Measurements from ENCODE around the gene MAD1L1. TPM values are rescaled to one million over a fixed set of nuclear protein-coding genes. Genes with fewer than 3 reads are reported as not detected.

The MAD1L1 gene
- polyA plus RNA-seq, 4 donors: 23.4 to 29.0 (median 25.7) TPM

DNA sequence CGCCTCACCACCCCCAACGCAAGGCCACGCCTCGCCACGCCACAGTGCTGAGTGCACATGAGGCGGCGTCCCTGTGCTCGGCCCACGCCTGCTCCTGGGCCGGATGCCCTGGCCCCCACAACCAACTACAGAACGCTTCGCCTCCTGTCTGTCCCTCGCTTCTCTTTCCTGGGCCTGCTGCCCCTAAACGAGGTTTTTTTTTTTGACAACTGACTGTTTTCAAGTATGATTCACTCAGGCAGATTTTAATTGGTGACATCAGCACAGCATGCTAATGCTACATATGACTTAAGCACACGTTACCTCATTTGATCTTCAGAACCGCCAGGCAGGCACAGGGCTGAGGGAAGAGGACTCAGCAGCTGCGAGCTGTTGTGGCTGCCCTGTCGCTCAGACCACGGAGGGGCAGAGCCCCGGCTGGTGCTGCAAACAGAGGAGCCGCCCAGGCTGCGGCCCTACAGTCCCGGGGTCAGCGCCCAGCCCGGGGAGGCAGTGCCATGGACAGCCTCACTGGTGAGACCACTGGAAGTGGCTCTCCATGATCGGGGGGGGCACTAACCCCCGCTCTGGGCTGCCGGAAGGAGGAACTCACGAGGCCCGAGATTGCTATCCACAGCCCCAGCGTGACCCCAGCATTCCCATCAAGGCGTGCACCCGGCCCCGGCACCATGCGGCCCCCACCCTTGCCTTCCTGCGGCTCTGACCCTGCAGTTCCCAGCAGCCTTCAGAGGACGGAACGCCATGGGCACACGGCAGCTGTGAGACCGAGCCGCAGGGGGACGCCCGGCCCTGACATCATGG is 212.8 kb downstream of the MAD1L1 start:
- DNase-seq (ENCODE audit: low read depth in 4 of 4, low spot score in 2 of 4): no peak

DNA sequence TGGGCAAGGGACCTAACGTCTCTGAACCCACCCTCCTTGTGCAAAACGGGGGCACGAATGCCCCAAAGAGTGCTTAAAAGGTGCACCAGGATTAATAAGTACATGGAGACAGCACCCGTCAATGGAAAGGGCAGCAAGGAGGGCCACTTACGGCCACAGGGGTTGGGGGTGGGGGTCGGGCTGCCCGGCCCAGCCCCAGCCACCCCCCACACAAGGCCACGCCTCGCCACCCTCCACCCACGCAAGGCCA is 213.4 kb downstream of the MAD1L1 start:
- DNase-seq (ENCODE audit: low read depth in 4 of 4, low spot score in 2 of 4): no peak

DNA sequence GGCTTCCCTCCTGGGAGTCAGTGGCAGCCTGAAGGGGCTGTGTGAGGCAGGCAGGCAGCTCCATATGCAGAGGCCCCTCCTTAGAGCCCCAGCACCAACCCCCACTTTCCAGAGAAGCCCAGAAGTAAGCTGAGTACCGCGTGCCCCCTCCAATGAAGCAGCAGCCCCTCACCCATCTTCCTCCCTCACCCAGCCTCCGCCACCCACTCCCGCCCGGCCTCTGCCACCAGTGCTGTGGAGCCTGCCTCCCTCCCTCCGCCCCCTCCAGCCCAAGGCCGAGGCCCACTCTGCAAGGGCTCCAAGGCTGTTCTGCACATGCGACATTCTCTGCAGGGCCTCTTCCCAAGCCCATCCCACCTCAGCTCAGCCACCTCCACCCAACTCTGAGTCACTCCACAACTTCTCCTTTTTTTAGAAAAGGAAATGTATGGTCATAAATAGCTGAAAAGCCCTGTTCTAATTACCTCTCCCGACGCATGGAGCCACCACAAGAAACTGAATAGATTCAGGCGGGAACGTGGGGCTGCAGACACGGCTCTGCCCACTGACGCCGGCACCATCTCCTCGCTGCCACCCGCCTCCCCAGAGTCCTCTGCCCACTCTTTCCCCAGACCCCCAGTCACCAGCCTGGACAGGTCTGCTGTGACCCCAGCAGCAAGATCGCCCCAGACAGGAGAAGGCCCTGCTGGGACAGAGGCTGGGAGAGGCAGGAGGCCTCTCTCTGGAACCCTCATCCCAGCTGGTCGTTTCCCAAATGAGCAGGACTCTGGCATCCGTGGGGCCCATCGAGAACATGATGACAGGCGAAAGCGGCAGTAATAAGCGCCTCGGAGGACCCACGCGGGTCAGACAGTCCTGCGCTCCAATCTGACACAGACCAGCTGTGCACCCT is 213.9 kb downstream of the MAD1L1 start:
- DNase-seq (ENCODE audit: low read depth in 4 of 4, low spot score in 2 of 4): no peak

DNA sequence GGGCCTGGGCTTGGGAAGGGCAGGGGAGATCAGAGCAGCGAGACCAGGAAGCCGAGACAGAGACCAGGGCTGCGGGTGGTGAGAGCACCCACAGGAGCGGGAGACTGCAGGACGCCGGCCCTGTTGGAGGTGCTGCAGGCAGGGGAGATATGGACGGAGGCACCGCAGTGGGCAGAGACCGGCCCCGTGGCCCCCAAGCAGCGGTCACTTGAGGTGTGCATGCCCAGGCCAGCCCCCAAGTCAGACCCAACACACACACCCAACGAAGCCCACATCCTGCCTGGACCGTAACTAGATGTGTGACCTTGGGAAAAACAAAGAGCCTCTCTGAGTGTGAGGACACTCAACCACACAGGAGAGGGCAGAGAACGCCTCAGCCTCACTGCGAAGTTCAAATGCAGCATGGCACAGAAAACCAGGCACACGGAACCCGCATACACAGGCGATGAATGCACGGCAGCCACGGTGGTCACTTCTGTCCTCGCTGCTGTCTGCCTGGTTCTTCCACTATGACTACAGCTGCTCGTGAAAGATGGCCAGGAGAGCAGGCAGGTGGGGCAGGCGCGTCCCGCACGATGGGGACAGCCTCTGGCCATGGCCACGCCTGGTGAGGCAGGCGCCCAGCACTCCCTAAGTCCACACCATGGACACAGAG is 214.7 kb downstream of the MAD1L1 start:
- no peak for DNase-seq (ENCODE audit: low read depth in 4 of 4, low spot score in 2 of 4)

DNA sequence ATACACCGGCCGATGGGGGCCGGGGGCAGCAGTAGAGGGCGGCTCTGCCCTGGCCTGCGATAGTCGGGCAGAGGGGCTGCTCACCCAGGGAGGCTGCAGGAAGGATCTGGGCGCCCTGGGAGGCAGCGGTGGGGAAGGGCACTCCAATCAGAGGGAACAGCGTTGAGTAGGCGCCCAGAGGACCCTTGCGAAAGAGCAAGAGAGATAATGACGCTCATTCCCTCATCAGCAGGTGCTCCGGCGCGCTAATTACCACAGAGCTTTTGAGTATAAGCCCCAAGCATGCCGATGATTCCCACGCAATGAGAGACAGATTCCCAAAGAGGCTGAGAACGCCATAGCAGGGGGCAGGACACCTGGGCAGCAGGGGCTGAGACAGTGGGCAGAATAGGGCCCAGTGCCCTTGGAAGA is 215.3 kb downstream of the MAD1L1 start:
- no peak for DNase-seq (ENCODE audit: low read depth in 4 of 4, low spot score in 2 of 4)

DNA sequence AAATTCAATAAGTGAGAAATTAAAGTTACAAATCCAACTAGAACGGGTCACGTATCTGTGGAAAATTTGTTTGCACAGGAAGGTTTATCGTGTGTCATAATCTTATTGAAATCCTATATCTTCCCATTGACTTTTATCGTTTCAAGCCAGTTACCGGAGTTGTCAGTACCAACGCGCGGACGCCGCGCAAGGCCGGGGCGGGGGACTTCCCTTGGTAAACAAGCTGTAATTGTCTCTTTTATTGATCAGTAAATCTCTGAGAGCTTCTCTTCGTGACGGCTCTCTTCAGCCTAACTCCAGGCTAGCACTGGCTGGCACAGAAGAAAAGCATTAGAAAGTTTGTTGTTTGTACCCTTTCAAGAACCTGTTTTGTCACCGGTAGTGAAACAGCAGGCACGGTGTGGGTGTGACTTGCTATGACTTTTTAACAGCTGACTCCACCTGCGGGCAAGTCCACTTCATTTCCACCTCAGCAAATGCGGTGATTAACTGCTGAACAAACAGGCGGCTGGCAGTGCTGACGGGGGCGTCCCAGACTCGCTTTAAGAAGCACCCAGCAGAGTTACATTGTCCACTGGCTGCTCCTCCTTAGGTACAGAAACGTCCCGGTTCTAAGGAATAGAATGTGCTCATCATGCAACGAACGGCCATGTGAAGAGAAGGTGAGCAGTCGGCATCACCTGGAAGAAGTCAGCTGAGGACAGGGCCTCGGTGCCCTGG is 215.8 kb downstream of the MAD1L1 start:
- no peak for DNase-seq (ENCODE audit: low read depth in 4 of 4, low spot score in 2 of 4)

DNA sequence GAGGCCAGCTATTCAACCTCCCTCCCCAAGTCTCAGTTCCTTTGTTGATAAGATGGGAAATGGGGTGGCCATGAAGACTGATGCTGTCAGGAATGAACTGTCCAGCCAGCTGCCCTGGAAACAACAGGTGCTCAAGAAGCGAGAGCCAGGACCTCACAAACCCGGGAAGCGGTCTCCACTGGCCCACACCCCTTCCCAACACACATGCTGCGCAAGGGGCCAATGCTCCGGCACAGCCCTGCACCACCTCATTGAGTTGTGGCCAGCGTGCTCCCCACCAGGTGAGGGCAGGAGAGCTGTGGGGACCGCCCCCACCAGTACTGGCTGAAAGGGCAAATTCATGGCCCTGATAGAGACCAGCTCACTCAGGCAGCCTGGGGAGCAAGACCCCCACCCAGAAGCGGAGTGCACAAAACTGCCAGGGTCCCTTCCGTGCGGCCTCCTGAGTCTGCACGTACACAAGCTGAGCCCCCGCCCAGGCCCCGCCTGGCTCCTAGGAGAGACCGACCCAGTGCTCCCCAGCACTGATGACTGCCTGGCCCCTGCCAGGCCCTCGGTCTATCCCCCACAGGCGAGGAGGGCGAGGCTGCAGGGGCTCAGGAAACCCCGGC is 216.6 kb downstream of the MAD1L1 start:
- DNase-seq (ENCODE audit: low read depth in 4 of 4, low spot score in 2 of 4): no peak

DNA sequence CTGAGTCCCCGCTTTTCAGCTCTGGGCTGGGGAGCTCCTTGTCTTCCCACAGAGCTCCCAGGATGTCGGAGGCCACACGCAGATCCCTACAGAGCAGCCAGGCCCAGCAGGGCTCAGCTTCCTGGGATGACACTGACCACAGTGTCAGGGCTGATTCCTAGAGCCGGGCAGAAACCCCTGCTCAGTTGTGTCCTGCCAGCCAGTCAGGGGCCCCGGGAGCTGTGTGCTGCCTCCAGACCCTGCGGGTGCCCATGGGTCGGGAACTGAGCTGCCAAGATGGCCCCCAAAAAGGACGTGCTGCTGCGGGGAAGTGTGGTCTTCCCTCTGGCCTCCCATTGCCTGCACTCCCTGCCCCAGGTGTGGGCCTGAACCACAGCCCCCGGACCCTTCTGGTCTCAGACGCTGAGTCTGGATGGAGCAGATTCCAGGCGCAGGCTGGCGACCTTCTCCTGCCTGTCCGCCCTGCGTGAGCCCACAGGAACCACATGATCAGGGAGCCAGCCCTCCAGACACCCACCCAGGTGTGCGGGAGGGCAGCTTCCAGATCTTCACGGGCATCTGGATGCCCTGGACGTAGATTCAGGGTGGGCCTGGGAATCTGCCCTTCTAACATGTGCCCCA is 217.4 kb downstream of the MAD1L1 start:
- no peak for DNase-seq (ENCODE audit: low read depth in 4 of 4, low spot score in 2 of 4)

DNA sequence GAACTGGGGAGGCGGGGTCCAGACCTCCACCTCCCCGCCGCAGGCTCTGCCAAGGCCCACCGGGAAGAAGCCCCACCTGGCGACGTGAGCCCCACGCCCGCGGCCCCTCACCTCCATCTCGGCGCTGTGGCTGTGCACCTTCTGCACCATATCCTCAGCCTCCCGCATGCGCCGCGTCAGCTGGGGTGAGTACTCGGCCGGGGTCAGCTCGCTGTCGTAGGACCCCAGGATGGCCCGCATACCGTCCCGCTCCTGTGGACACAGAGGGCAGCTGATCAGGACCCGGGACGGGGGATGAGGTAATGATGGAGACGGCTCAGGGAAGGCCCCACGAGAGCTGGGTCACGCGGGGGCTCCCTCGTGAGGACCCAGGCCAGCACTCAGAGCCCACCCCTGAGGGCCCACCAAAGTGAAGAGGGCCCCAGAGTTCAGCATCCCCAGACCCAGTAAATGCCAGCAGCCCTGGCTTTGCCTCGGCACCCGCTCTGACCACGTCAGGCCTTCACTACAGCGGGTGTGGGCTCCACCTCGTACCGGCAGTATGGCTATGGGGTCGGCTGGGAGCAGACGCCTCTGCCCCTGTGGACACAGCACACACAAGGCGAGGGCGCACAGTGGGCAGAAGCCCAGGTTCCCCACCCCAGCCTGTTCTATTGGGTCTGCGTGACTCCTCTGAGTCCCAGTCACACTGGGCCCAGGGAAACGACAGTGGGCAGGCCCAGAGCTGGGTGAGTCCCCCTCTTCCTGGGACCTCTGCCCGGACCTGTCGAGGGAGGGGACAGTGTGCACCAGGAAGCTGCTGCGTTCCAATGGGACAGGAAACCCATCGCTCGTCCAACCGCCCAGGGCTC is 218.1 kb downstream of the MAD1L1 start:
- DNase-seq (ENCODE audit: low read depth in 4 of 4, low spot score in 2 of 4): no peak

DNA sequence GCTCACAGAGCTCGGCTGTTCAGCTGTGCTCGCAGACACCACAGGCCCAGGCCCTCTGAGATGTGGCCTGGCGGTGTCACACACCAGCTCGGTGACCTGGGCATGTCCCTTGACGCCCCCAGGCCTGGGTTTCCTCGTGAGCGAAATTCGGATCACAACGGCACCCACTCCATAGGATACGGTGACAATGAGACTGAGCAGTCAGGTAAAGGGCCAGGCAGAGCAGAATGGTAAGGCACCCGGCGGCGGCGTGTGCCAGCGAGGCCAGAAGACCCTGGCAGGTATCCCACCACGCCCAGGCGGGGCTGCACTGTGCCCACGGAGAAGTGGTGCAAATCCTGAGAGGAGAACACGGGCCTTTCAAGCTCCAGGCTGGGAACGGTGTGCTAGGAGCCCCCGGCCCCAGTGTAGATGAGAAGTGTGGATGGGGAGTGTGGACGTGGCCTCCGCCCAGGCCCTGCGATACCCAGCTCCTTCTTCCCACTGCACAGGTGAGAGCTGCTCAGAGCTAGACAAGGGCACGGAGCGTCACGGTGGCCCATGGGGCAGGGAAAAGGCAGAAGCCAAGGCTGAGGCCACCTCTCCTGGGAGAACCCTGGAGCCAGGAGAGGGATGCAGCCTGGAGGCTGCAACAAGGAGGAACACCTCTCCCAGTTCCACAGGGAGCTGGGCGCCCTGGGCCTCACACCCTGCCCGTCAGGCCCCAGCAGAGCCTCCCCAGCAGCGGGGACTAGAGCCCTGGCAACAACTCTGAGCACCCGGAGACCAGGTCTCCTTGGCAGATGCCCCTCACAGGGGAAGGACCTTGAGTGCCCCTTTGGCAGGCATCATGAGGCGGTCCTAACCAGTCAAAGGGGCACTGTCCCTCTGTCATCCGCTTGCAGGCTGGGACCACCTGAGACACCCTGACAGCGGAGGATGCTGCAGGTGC is 219.1 kb downstream of the MAD1L1 start:
- DNase-seq (ENCODE audit: low read depth in 4 of 4, low spot score in 2 of 4): no peak

DNA sequence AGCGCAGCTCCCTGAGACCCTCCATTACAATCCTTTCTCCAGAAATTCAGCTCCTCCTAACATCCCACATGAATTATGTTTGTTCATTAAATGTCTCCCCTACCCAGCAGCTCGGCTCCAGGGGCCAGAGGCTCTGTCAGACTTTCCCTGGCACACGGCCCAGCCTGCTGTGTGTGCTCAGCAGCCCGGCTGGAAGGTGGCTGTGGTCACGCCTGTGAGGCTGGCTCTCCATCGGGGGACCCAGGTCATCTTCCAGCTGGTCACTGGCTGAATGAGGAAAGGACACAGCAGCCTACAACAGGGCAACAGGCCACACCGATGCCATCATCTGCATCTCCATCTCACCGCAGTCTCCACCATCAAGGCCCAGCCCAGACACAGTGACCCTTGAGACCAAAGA is 219.8 kb downstream of the MAD1L1 start:
- peak in 2 of 4 donors; percentile 35 to 66 for DNase-seq (ENCODE audit: low read depth in 4 of 4, low spot score in 2 of 4)

DNA sequence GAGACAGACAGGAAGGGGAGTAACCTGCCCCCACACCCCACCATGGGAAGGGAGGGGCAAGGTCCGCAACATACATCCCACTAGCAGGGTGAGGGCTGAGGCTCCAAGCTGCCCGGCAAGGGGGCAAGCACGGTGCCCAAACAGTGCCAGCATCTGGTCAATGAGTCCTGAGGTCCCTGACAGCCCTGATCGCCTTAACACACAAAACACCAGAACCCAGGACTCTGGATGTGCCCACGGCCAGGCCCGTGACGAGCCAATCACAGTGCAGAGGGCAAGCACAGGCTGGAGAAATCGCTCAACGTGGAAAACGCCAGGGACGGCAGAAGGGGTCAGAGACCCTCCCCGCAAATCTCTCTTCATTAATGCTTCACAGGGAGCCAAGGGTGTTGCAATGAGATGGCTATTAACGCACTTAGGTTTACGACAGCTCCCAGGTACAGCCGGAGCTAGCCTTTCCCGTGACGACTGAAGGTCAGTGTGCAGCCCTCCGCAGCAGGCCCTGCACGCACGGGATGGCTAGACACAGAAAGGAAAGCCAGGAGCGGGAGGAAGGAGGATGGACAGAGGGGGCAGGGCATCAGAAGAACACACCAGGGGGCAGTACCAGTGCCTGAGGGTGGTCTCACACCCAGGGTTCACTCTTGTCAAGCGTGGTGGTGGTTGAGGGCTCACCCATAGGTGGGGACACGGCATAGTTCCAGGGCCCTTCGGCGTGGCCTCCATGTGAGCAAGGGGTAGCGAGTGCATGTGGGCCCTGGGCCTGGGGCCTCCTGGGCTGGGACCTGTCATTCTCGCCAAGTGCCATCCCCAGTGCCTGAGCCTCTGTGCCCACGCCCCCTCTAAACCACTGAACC is 220.5 kb downstream of the MAD1L1 start:
- no peak for DNase-seq (ENCODE audit: low read depth in 4 of 4, low spot score in 2 of 4)

DNA sequence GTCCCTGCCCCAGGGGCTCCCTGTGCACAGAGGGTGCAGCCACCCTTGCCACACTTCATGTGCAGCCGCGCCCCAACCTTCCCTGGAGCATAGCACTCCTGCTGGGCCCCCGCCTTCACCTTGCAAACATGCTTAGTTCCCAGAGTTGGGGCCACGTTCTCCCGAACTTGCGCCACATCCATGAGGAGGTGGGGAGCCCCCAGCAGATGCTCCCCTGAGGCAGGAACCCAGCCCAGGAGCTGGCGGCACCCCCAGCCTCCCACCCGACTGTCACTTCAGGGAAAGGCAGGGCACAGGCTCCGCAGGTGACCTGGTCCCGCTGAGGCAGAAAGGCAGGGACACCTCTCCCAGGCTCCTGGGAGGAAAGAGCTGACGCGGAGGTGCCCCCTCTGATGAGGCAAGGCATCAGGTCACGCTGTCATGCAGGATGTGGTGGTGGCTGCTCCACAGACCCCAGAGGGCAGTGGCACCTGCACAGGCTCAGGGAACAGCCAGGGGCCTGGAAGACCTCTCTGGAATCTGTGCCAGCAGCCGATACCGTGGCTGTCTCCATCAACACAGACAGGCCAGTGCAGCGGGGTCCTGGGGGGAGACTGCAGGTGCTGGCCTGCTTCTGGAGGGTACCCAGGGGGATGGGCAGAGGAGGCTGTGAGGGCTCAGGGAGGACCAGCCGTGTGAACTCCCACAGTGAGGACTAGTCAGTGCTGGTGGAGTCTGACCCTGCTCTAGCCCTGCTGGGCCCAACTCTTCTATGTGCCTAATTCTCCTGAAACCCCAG is 221.3 kb downstream of the MAD1L1 start:
- DNase-seq (ENCODE audit: low read depth in 4 of 4, low spot score in 2 of 4): no peak

DNA sequence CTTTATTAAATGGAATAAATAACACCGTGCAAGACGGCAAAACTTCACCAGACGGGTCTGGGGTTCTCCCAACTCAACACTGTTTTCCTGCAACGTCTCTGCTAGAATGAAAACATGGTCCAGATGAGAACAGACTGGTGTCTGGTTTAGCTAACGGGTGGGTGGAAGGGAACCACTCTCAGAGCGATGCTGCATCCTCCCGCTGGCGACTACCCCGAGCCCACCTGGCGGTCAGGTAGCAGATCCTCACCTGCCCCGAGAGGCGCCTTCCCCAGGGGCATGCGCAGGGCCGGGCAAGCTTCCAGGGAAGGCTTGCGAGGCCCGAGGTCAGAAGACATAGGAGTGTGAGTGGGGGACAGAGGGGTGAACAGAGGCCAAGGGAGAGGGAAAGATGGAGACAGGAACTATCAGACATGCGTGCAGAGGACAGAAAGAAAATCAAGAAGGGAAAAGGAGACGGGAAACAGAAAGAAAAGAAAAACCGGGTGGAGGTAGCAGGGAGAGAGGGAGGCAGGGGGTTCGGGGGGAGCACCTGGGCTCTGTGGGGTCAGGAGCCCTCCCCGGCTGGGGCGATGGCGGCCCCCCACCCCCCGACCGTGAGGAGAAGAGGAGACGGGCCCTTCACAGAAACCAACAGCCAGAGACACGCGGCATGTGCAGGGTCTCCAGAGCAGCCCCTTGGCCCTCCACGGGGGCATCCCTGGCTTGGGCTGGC is 222.0 kb downstream of the MAD1L1 start:
- DNase-seq (ENCODE audit: low read depth in 4 of 4, low spot score in 2 of 4): no peak

DNA sequence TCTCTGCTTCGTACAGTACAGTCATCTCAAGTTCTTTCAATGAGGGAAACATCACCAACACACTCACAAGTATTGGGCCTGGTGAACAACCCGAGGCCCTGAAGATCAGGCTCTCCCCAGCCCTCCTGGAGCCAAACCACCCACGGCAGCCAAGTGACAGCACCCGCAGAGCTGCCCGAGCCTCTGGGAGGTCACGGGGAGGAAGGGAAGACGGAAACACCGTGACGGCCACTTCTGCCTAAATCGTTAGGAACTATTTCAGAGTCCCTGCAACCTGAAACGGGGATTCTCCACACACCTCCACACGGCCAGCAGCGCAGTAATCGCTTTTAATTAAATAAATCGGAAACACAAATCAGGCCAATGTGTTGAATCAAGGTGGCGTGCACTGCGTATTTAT is 222.6 kb downstream of the MAD1L1 start:
- DNase-seq (ENCODE audit: low read depth in 4 of 4, low spot score in 2 of 4): no peak

DNA sequence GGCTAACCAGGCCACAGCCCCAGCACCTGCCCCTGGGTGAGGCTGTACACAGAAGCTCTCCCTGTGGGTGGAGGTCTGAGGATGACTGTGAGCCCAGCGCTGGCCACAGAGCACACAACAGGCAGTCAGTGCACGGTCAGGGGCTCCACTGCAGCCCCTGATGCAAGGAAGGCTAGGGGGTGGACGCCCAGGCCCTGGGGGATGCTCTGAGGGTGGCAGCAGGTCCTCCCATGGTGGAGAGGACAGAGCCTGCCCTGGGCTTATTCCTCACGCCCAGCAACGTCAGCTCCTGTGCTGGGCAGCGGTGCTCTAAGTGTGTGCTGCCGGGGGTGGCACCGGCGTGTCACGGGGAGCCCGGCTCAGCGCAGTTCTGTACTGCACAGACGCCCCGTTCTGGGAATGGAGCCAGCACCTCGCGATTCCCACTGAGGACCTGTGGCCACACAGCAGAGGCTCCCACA is 223.2 kb downstream of the MAD1L1 start:
- DNase-seq (ENCODE audit: low read depth in 4 of 4, low spot score in 2 of 4): no peak

Data from left renal cortex interstitium (tissue), 4 donors.